IPS DF 6.9 (cell line): ENCODE data around the gene ACTG1.

ENCODE experiments used
- DNase-seq: peaks from one replicate; pipeline ENCODE4 v3.0.0-alpha.2; 2013; ENCODE audit warnings: low read depth, low spot score
- H3K27ac ChIP-seq: one replicate; pipeline ENCODE4 v1.5.1; 2013; ENCODE audit warnings: low read length, control low read depth
- H3K27me3 ChIP-seq: 2 replicates; pipeline ENCODE4 v1.6.1; 2013; ENCODE audit warnings: mild to moderate bottlenecking, low read length; ENCODE audit not compliant: control insufficient read depth, insufficient read depth
- H3K36me3 ChIP-seq: 2 replicates; pipeline ENCODE4 v1.6.1; 2013; ENCODE audit warnings: low read length; ENCODE audit not compliant: control insufficient read depth, insufficient read depth
- H3K4me1 ChIP-seq: 2 replicates; pipeline ENCODE4 v1.6.1; 2013; ENCODE audit warnings: low read length; ENCODE audit not compliant: control insufficient read depth, insufficient read depth
- H3K4me3 ChIP-seq: 2 replicates; pipeline ENCODE4 v1.5.1; 2013; ENCODE audit warnings: mild to moderate bottlenecking, low read length
- H3K9me3 ChIP-seq: 2 replicates; pipeline ENCODE4 v1.6.1; 2013; ENCODE audit warnings: low read length, inconsistent platforms; ENCODE audit not compliant: control insufficient read depth, insufficient read depth
- WGBS: extraction: QIAGEN DNeasy Blood & Tissue Kit; methylation state at CpG from one replicate; pipeline ENCODE4 v1.1.7; 2013; ENCODE audit warnings: mixed read lengths, missing lambda C conversion rate; ENCODE audit not compliant: insufficient read length, insufficient coverage; 5-methylcytosine and 5-hydroxymethylcytosine counted together

ACTG1 gene

GRCh38 chr17:81523402-81524038 lies 10.9 kb upstream of the ACTG1 start:
- DNase-seq: no peak
- no peaks in the 10 kb centered on the region; the same call in 1 of the 2 replicates for H3K36me3 ChIP-seq
- no peaks in the 10 kb centered on the region for H3K9me3 ChIP-seq
- H3K4me3 ChIP-seq: no peak overlapping the region
- H3K4me1 ChIP-seq: peaks cover 8% of the 10 kb centered on the region
- H3K27ac ChIP-seq: no peak overlapping the region
- H3K27me3 ChIP-seq: no peaks in the 10 kb centered on the region; the same call in 1 of the 2 replicates
- no CpG with 5 or more reads among the region's 17 CpGs for WGBS

- Histone ChIP-seq H3K36me3 (no peaks in the 10 kb centered on the region; the same call in 1 of the 2 replicates), H3K4me3 (no peak overlapping the region), H3K9me3 (no peaks in the 10 kb centered on the region), H3K27ac (no peak overlapping the region), H3K27me3 (no peaks in the 10 kb centered on the region; the same call in 1 of the 2 replicates), H3K4me1 (peaks cover 11% of the 10 kb centered on the region)
- DNase-seq: no peak
- WGBS: no CpG with 5 or more reads among the region's 26 CpGs
Observed at GRCh38 chr17:81522491-81523401, 10.1 kb upstream of the ACTG1 start.

- H3K27me3 ChIP-seq: no peaks in the 10 kb centered on the region; the same call in 1 of the 2 replicates
- peaks cover 18% of the 10 kb centered on the region for H3K4me1 ChIP-seq
- no peak for DNase-seq
- H3K9me3 ChIP-seq: no peaks in the 10 kb centered on the region
- H3K4me3 ChIP-seq: 0 out of 2 replicates have a peak overlapping the region, but pooled peaks have one; percentile 33
- no peak overlapping the region for H3K27ac ChIP-seq
- H3K36me3 ChIP-seq: no peaks in the 10 kb centered on the region; the same call in 1 of the 2 replicates
- no CpG with 5 or more reads among the region's 14 CpGs for WGBS
Observed at GRCh38 chr17:81520021-81520901, 7.7 kb upstream of the ACTG1 start.

- H3K27ac ChIP-seq: no peak overlapping the region
- no CpG with 5 or more reads among the region's 61 CpGs for WGBS
- H3K27me3 ChIP-seq: no peaks in the 10 kb centered on the region; the same call in 1 of the 2 replicates
- peaks cover 18% of the 10 kb centered on the region for H3K4me1 ChIP-seq
- no peaks in the 10 kb centered on the region; the same call in 1 of the 2 replicates for H3K36me3 ChIP-seq
- peak overlapping the region; percentile 33; the same call in 1 of the 2 replicates for H3K4me3 ChIP-seq
- no peaks in the 10 kb centered on the region for H3K9me3 ChIP-seq
- no peak for DNase-seq
Observed at GRCh38 chr17:81519284-81520020, 6.9 kb upstream of the ACTG1 start.

- Histone ChIP-seq H3K9me3 (no peaks in the 10 kb centered on the region), H3K27me3 (no peaks in the 10 kb centered on the region; the same call in 1 of the 2 replicates), H3K4me3 (peak overlapping the region; percentile 33; the same call in 1 of the 2 replicates), H3K4me1 (peaks cover 18% of the 10 kb centered on the region), H3K27ac (no peak overlapping the region), H3K36me3 (no peaks in the 10 kb centered on the region; the same call in 1 of the 2 replicates)
- WGBS: no CpG with 5 or more reads among the region's 47 CpGs
- DNase-seq: no peak
Observed at GRCh38 chr17:81518785-81519283, 6.2 kb upstream of the ACTG1 start.

- peak overlapping the region; percentile 33; the same call in 1 of the 2 replicates for H3K4me3 ChIP-seq
- no peak for DNase-seq
- H3K9me3 ChIP-seq: no peaks in the 10 kb centered on the region
- no peaks in the 10 kb centered on the region for H3K36me3 ChIP-seq
- peaks cover 15% of the 10 kb centered on the region for H3K4me1 ChIP-seq
- no CpG with 5 or more reads among the region's 24 CpGs for WGBS
- H3K27me3 ChIP-seq: no peaks in the 10 kb centered on the region; the same call in 1 of the 2 replicates
- no peak overlapping the region for H3K27ac ChIP-seq
Observed at GRCh38 chr17:81518113-81518784, 5.7 kb upstream of the ACTG1 start.

- H3K27ac ChIP-seq: no peak overlapping the region
- H3K27me3 ChIP-seq: no peaks in the 10 kb centered on the region; the same call in 1 of the 2 replicates
- no peak overlapping the region for H3K4me3 ChIP-seq
- no peaks in the 10 kb centered on the region for H3K36me3 ChIP-seq
- H3K4me1 ChIP-seq: peaks cover 15% of the 10 kb centered on the region
- H3K9me3 ChIP-seq: no peaks in the 10 kb centered on the region
- no CpG with 5 or more reads among the region's 24 CpGs for WGBS
- no peak for DNase-seq
Observed at GRCh38 chr17:81517339-81518112, 4.9 kb upstream of the ACTG1 start.

- Histone ChIP-seq H3K27ac (no peak overlapping the region), H3K36me3 (no peaks in the 10 kb centered on the region), H3K27me3 (no peaks in the 10 kb centered on the region; the same call in 1 of the 2 replicates), H3K4me1 (peaks cover 15% of the 10 kb centered on the region), H3K9me3 (no peaks in the 10 kb centered on the region), H3K4me3 (no peak overlapping the region)
- no peak for DNase-seq
- WGBS: no CpG with 5 or more reads among the region's 9 CpGs
Observed at GRCh38 chr17:81517009-81517338, 4.4 kb upstream of the ACTG1 start.
